BJ (cell line): Measurements from ENCODE around the gene ZNF726. TPM values are rescaled to one million over a fixed set of nuclear protein-coding genes. Genes with fewer than 3 reads are reported as not detected.
"Not testable (repeated sequence)": the region's sequence is repeated elsewhere in the genome, so short reads cannot be mapped to it uniquely, and the experiment has no call there.

ENCODE experiments used
- CTCF ChIA-PET: fragments of 350-600 bp; formaldehyde crosslinking; extraction: SDS; loops from one replicate; lab custom pipeline; 2021; ENCODE audit warnings: antibody characterized with exemption, inconsistent platforms; lab: Yijun Ruan, JAX
- POLR2A ChIA-PET: fragments of 300-600 bp; sonication (Branson Sonifier 250); formaldehyde crosslinking; extraction: SDS; loops from one replicate; lab custom pipeline; 2021; ENCODE audit warnings: antibody characterized with exemption; lab: Charles Lee
- DNase-seq: peaks from one replicate; pipeline ENCODE4 v3.0.0-alpha.2; 2011; ENCODE audit warnings: low read depth
- H3K27me3 ChIP-seq: 2 replicates; pipeline ENCODE4 v1.6.0; 2011; ENCODE audit warnings: low read length; ENCODE audit not compliant: control insufficient read depth, insufficient read depth
- H3K36me3 ChIP-seq: 2 replicates; pipeline ENCODE4 v1.5.1; 2011; ENCODE audit warnings: low read length; ENCODE audit not compliant: control insufficient read depth, insufficient read depth
- H3K4me3 ChIP-seq: 2 replicates; pipeline ENCODE4 v1.5.1; 2011; ENCODE audit warnings: low read depth, mild to moderate bottlenecking, control low read depth, low read length
- CTCF ChIP-seq: IDR thresholded peaks from 2 replicates; pipeline ENCODE4 v1.5.1; 2011; ENCODE audit warnings: low read depth, mild to moderate bottlenecking, control low read depth, inconsistent platforms, low read length, moderate library complexity; ENCODE audit not compliant: insufficient read depth
- polyA plus RNA-seq: library from polyadenylated mRNA; depleted of rRNA; stranded (reverse); fragments of >200 nt; gene quantifications from 2 replicates; pipeline ENCODE4 v1.2.3, GENCODE V29; 2011

ZNF726 gene
- polyA plus RNA-seq, 1 experiment, result 1.2 TPM

- TF ChIP-seq CTCF, result no peak
- no peak for DNase-seq
- CTCF ChIA-PET, result no interaction called here
- Histone ChIP-seq H3K36me3 (no peaks in the 10 kb centered on the region), H3K4me3 (peak overlapping the region; percentile 69), H3K27me3 (no peaks in the 10 kb centered on the region)
- POLR2A ChIA-PET, result no interaction called here
Observed at GRCh38 chr19:23913931-23914330, 755 bp upstream of the ZNF726 start.

GRCh38 chr19:23916991-23917390 is 2.3 kb downstream of the ZNF726 start:
- no peak overlapping the region for H3K4me3 ChIP-seq
- H3K36me3 ChIP-seq, result no peaks in the 10 kb centered on the region
- H3K27me3 ChIP-seq, result no peaks in the 10 kb centered on the region
- TF ChIP-seq CTCF, result no peak
- ChIA-PET POLR2A (no interaction called here), CTCF (no interaction called here)
- no peak for DNase-seq

- Histone ChIP-seq H3K4me3 (no peak overlapping the region), H3K27me3 (no peaks in the 10 kb centered on the region), H3K36me3 (no peaks in the 10 kb centered on the region)
- POLR2A ChIA-PET, result no interaction called here
- CTCF ChIA-PET, result no interaction called here
- no peak for DNase-seq
- TF ChIP-seq CTCF, result no peak
Observed at GRCh38 chr19:23917856-23918255, 3.2 kb downstream of the ZNF726 start.

- DNase-seq, result no peak
- Histone ChIP-seq H3K27me3 (no peaks in the 10 kb centered on the region), H3K4me3 (no peak overlapping the region), H3K36me3 (no peaks in the 10 kb centered on the region)
- POLR2A ChIA-PET, result no interaction called here
- CTCF ChIA-PET, result no interaction called here
- TF ChIP-seq CTCF, result no peak
Observed at GRCh38 chr19:23925285-23925684, 10.6 kb downstream of the ZNF726 start.

GRCh38 chr19:23932878-23933277 is 18.2 kb downstream of the ZNF726 start:
- CTCF ChIA-PET, result no interaction called here
- no peak for DNase-seq
- POLR2A ChIA-PET, result no interaction called here
- no peaks in the 10 kb centered on the region for H3K27me3 ChIP-seq
- H3K4me3 ChIP-seq, result no peak overlapping the region
- H3K36me3 ChIP-seq, result no peaks in the 10 kb centered on the region
- no peak for TF ChIP-seq CTCF

- CTCF ChIA-PET, POLR2A ChIA-PET, H3K36me3 ChIP-seq, H3K27me3 ChIP-seq, DNase-seq, H3K4me3 ChIP-seq: not testable (repeated sequence)
Observed at GRCh38 chr19:23937031-23937430, 22.3 kb downstream of the ZNF726 start.
